GM12891 (cell line): ENCODE data around the gene CBY2.

Experiments used
- DNase-seq: peaks from one replicate; pipeline ENCODE4 v3.0.0; 2011; ENCODE audit warnings: low spot score; ENCODE audit not compliant: insufficient read length
- FAIRE-seq: peaks from 2 replicates; lab custom pipeline; 2011; peaks lifted over from hg19 to GRCh38; lab: Jason Lieb, UNC
- PAX5 ChIP-seq: IDR thresholded peaks from 2 replicates; pipeline ENCODE4 v1.6.1; 2011; ENCODE audit warnings: low read length, moderate library complexity, mild to moderate bottlenecking; ENCODE audit not compliant: insufficient read depth, severe bottlenecking
- POLR2A ChIP-seq: IDR thresholded peaks from 2 replicates; pipeline ENCODE4 v1.6.1; 2011; ENCODE audit warnings: low read depth, low read length, control low read depth
- POLR2AphosphoS5 ChIP-seq: IDR thresholded peaks from 2 replicates; pipeline ENCODE4 v1.6.1; 2011; ENCODE audit warnings: low read depth, low read length, control low read depth
- POU2F2 ChIP-seq: IDR thresholded peaks from 2 replicates; pipeline ENCODE4 v1.6.1; 2011; ENCODE audit warnings: low read depth, mild to moderate bottlenecking, control low read depth, low read length, moderate library complexity
- SPI1 ChIP-seq: IDR thresholded peaks from 2 replicates; pipeline ENCODE4 v1.6.1; 2011; ENCODE audit warnings: low read depth, low read length, control low read depth
- TAF1 ChIP-seq: IDR thresholded peaks from 2 replicates; pipeline ENCODE4 v1.6.1; 2011; ENCODE audit warnings: low read depth, low read length, control low read depth

CBY2 gene

GRCh38 chr13:45678282-45678681 lies 23.8 kb upstream of the CBY2 start:
- DNase-seq (no peak), FAIRE-seq (no peak)
- TF ChIP-seq PAX5 = no peak
- no peak for TF ChIP-seq POLR2AphosphoS5
- no peak for TF ChIP-seq SPI1
- TF ChIP-seq TAF1 = no peak
- TF ChIP-seq POU2F2 = no peak
- no peak for TF ChIP-seq POLR2A

GRCh38 chr13:45681113-45681512 lies 21.0 kb upstream of the CBY2 start:
- TF ChIP-seq SPI1 (no peak), POLR2AphosphoS5 (no peak), POU2F2 (no peak), PAX5 (no peak), POLR2A (no peak), TAF1 (no peak)
- DNase-seq (no peak), FAIRE-seq (peak; percentile 51)

- DNase-seq (no peak), FAIRE-seq (peak; percentile 20)
- TF ChIP-seq POLR2AphosphoS5 (no peak), PAX5 (no peak), TAF1 (no peak), SPI1 (no peak), POU2F2 (no peak), POLR2A (no peak)
Measured at GRCh38 chr13:45682494-45683008, 19.6 kb upstream of the CBY2 start.

- no peak for FAIRE-seq
- DNase-seq = no peak
- TF ChIP-seq TAF1 (no peak), POU2F2 (no peak), POLR2AphosphoS5 (no peak), POLR2A (no peak), PAX5 (no peak), SPI1 (no peak)
Measured at GRCh38 chr13:45683701-45684100, 18.4 kb upstream of the CBY2 start.

- DNase-seq = no peak
- TF ChIP-seq POLR2A (no peak), TAF1 (no peak), SPI1 (no peak), POU2F2 (no peak), PAX5 (no peak), POLR2AphosphoS5 (no peak)
- FAIRE-seq = no peak
Measured at GRCh38 chr13:45688577-45688976, 13.5 kb upstream of the CBY2 start.

- FAIRE-seq (no peak), DNase-seq (no peak)
- TF ChIP-seq POLR2AphosphoS5 = no peak
- 0 out of 2 replicates have a peak, but pooled peaks have one; percentile 18 for TF ChIP-seq POLR2A
Measured at GRCh38 chr13:45690636-45691035, 11.5 kb upstream of the CBY2 start.

GRCh38 chr13:45691251-45691650 lies 10.9 kb upstream of the CBY2 start:
- DNase-seq (no peak), FAIRE-seq (no peak)
- TF ChIP-seq TAF1 (no peak), SPI1 (no peak), PAX5 (no peak), POLR2A (no peak), POU2F2 (no peak), POLR2AphosphoS5 (no peak)

- DNase-seq (no peak), FAIRE-seq (no peak)
- no peak for TF ChIP-seq POLR2AphosphoS5
- TF ChIP-seq POU2F2 = no peak
- no peak for TF ChIP-seq PAX5
- no peak for TF ChIP-seq POLR2A
- TF ChIP-seq TAF1 = no peak
- no peak for TF ChIP-seq SPI1
Measured at GRCh38 chr13:45691667-45692066, 10.5 kb upstream of the CBY2 start.

GRCh38 chr13:45695198-45695730 lies 6.9 kb upstream of the CBY2 start:
- TF ChIP-seq SPI1 = peak; percentile 57
- TF ChIP-seq POLR2A = no peak
- TF ChIP-seq TAF1 = peak; percentile 36; the same call in 1 of the 2 replicates
- TF ChIP-seq PAX5 = no peak
- no peak for TF ChIP-seq POU2F2
- TF ChIP-seq POLR2AphosphoS5 = no peak
- FAIRE-seq = peak; percentile 84
- DNase-seq = no peak
